Ishikawa (cell line): ENCODE data around the gene PDE3A.

Experiments
- CEBPB ChIP-seq: IDR thresholded peaks from 2 replicates; pipeline ENCODE4 v1.6.1; 2012
- CREB1 ChIP-seq: IDR thresholded peaks from 2 replicates; pipeline ENCODE4 v1.6.1; 2012; ENCODE audit warnings: low read depth
- EGR1 ChIP-seq: IDR thresholded peaks from 2 replicates; pipeline ENCODE4 v1.6.1; 2012
- EP300 ChIP-seq: IDR thresholded peaks from 2 replicates; pipeline ENCODE4 v1.6.1; 2012; ENCODE audit warnings: borderline replicate concordance
- RAD21 ChIP-seq: IDR thresholded peaks from 2 replicates; pipeline ENCODE4 v1.6.1; 2012; ENCODE audit warnings: low read depth
- TAF1 ChIP-seq: IDR thresholded peaks from 2 replicates; pipeline ENCODE4 v1.6.1; 2012; ENCODE audit warnings: low read depth, mild to moderate bottlenecking
- TCF12 ChIP-seq: IDR thresholded peaks from 2 replicates; pipeline ENCODE4 v1.6.1; 2012; ENCODE audit warnings: low read depth
- YY1 ChIP-seq: IDR thresholded peaks from 2 replicates; pipeline ENCODE4 v1.6.1; 2012; ENCODE audit warnings: low read depth
- TF ChIP-seq, protein P1 (sequence below): IDR thresholded peaks from 2 replicates; pipeline ENCODE4 v1.6.1; 2012; ENCODE audit warnings: low read depth, mild to moderate bottlenecking
- TF ChIP-seq, protein P2 (sequence below): IDR thresholded peaks from 2 replicates; pipeline ENCODE4 v1.6.1; 2012
- TF ChIP-seq, protein P3 (sequence below): IDR thresholded peaks from 2 replicates; pipeline ENCODE4 v1.6.1; 2012

DNA sequence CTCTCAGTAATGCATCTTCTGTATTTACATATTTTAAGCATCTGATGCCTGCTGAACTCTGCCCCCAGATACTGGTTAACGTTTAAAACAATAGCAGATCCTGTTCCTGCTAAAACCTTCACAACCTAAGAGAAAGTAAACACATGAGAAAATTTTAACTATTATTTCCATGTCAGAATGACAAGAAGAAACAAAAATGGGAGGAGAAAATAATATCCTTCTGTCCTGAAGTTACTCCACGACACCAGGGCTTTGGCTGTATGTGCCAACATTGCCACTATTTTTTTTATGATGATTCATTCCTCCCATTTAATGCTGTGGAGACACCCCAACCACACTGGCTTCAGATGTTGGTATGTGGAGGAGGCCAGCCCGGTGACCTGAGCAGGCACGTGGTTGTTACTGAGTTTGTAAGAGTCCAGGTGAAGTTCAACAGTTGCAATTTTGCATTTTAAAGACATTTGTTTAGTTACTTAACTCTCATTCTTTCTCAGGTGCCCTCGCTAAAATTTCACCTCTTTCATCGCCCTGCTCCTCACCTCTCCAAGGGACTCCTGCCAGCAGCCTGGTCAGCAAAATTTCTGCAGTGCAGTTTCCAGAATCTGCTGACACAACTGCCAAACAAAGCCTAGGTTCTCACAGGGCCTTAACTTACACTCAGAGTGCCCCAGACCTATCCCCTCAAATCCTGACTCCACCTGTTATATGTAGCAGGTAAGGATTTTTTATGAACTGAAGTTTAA lies 261.2 kb downstream of the PDE3A start:
- TF ChIP-seq, protein P1, sequence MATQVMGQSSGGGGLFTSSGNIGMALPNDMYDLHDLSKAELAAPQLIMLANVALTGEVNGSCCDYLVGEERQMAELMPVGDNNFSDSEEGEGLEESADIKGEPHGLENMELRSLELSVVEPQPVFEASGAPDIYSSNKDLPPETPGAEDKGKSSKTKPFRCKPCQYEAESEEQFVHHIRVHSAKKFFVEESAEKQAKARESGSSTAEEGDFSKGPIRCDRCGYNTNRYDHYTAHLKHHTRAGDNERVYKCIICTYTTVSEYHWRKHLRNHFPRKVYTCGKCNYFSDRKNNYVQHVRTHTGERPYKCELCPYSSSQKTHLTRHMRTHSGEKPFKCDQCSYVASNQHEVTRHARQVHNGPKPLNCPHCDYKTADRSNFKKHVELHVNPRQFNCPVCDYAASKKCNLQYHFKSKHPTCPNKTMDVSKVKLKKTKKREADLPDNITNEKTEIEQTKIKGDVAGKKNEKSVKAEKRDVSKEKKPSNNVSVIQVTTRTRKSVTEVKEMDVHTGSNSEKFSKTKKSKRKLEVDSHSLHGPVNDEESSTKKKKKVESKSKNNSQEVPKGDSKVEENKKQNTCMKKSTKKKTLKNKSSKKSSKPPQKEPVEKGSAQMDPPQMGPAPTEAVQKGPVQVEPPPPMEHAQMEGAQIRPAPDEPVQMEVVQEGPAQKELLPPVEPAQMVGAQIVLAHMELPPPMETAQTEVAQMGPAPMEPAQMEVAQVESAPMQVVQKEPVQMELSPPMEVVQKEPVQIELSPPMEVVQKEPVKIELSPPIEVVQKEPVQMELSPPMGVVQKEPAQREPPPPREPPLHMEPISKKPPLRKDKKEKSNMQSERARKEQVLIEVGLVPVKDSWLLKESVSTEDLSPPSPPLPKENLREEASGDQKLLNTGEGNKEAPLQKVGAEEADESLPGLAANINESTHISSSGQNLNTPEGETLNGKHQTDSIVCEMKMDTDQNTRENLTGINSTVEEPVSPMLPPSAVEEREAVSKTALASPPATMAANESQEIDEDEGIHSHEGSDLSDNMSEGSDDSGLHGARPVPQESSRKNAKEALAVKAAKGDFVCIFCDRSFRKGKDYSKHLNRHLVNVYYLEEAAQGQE: no peak
- TF ChIP-seq TCF12 (no peak), YY1 (no peak), TAF1 (no peak), RAD21 (no peak), CREB1 (no peak), EP300 (peak; percentile 32; the same call in 1 of the 2 replicates), CEBPB (0 out of 2 replicates have a peak, but pooled peaks have one; percentile 5), EGR1 (no peak)
- TF ChIP-seq, protein P2, sequence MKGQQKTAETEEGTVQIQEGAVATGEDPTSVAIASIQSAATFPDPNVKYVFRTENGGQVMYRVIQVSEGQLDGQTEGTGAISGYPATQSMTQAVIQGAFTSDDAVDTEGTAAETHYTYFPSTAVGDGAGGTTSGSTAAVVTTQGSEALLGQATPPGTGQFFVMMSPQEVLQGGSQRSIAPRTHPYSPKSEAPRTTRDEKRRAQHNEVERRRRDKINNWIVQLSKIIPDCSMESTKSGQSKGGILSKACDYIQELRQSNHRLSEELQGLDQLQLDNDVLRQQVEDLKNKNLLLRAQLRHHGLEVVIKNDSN: peak; percentile 60
- TF ChIP-seq, protein P3, sequence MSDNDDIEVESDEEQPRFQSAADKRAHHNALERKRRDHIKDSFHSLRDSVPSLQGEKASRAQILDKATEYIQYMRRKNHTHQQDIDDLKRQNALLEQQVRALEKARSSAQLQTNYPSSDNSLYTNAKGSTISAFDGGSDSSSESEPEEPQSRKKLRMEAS: peak; percentile 74
